Stimulated activated naive CD8-positive, alpha-beta T cell treated with anti-CD3 and anti-CD28 coated beads, Interleukin-15, Interleukin-2, amounts not matched to agents 100 U/mL and 50 U/mL, for 24 hours (primary cell): ENCODE data around the gene GFER.
A peak's percentile ranks its signal among the peaks of the same experiment; 100 is the strongest.

Experiments used
- ATAC-seq: fragments of 150-1000 bp; cut with Tn5 transposase; one replicate; pipeline ENCODE4 v1.10.0; 2021
- DNase-seq: peaks from one replicate; pipeline ENCODE4 v3.0.0; 2021

GFER gene

DNA sequence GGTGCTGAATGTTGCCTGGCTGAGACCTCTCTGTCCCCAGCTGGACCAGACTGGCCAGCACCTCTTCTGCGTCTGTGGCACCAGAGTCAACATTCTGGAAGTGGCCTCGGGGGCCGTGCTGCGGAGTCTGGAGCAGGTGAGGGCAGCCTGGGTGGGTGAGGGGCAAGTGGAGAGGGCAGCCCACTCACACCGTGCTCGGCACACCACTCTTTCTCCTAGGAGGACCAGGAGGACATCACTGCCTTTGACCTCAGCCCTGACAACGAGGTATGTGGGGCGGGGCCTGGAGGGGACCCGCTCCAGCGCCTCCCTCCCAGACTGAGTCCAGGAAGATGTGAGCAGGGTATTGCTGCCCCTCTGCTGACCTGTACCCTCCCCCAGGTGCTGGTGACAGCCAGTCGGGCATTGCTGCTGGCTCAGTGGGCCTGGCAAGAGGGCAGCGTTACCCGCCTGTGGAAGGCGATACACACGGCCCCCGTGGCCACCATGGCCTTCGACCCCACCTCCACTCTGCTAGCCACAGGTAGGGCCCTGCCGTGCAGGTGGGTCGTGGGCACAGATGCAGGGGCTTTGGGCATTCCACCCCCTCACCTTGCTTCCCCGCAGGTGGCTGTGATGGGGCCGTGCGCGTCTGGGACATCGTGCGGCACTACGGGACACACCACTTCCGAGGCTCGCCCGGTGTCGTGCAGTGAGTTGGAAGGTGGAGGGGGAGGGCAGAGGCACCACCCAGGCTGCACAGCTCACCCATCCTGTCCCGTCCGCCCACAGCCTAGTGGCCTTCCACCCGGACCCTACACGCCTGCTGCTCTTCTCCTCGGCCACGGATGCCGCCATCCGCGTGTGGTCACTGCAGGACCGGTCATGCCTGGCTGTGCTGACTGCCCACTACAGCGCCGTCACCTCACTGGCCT lies 9.6 kb upstream of the GFER start:
- no peak for ATAC-seq
- no peak for DNase-seq

DNA sequence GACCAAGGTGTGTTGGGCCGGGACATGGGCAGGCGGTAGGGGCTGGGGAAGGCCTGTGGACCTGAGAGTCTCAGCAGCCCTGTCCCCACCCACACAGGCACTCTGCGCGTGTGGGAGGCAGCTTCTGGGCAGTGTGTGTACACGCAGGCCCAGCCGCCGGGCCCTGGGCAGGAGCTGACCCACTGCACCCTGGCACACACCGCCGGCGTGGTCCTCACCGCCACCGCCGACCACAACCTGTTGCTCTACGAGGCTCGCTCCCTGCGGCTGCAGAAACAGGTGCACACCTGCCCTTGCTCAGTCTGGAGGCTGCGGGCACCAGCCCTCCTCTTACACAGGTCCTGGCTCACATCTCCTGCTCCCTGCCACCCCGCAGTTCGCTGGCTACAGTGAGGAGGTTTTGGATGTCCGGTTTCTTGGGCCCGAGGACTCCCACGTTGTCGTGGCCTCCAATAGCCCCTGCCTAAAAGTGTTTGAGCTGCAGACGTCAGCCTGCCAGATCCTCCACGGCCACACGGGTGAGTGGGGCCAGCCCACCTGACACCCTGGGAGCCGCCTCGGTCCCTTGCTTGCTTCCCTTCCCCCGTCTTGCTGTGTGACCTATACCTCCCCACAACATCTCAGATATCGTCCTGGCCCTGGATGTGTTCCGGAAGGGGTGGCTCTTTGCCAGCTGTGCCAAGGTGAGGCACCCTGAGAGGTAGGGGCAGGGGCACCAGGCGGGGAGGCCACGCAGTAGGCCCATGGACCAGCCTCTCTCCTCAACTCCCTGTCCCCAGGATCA lies 8.4 kb upstream of the GFER start:
- DNase-seq = no peak
- ATAC-seq = no peak

DNA sequence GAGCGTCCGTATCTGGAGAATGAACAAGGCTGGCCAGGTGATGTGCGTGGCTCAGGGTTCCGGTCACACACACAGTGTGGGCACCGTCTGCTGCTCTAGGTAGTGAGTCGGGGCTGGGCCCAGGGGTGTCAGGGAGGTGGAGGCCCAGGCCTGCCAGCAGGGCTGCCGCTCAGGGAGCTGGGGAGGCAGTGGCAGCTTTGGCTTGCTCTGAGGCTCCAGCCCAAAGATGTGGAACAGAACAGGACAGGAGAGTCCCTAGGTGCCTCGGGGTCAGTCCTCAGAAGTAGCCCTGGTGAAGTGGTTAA lies 7.8 kb upstream of the GFER start:
- DNase-seq = no peak
- no peak for ATAC-seq

DNA sequence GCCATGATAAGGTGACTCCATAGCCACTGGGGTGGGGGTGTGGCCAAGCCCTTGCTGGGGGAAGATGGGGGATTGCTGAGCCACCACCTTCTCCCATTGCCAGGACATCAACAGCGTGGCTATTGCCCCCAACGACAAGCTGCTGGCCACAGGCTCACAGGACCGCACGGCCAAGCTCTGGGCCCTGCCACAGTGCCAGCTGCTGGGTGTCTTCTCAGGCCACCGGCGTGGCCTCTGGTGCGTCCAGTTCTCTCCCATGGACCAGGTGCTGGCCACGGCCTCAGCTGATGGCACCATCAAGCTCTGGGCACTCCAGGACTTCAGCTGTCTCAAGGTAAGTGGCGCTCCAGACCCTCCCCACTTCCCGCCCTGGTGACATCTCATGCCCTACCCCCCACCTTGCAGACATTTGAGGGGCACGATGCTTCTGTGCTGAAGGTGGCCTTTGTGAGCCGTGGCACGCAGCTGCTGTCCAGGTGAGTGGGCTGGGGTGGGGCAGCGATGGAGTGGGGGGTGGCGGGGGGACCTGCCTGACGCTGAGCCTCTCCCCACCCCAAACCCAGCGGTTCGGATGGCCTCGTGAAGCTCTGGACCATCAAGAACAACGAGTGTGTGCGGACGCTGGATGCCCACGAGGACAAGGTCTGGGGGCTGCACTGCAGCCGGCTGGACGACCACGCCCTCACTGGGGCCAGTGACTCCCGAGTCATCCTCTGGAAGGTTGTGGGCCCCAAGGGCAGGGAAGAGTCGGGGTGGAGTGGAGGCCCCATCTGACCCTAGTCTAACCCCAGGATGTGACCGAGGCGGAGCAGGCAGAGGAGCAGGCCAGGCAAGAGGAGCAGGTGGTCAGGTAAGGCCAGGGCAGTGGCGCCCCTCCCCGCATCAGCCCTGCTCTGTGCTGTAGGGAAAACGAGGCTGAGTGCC lies 6.8 kb upstream of the GFER start:
- ATAC-seq = no peak
- DNase-seq = no peak

DNA sequence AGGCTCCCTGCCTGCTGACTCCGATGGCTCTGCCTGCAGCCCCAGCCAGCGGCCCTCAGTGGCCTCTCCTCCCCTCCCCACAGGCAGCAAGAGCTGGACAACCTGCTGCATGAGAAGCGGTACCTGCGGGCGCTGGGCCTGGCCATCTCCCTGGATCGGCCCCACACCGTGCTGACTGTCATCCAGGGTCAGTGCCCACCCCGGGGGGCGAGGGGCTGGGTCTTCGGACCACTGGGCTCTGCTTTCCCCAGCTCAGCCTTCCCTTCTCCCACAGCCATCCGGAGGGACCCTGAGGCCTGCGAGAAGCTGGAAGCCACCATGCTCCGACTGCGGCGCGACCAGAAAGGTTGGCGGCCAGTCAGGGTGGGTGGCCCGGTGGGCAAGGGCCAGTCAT lies 6.1 kb upstream of the GFER start:
- ATAC-seq (no peak), DNase-seq (no peak)

DNA sequence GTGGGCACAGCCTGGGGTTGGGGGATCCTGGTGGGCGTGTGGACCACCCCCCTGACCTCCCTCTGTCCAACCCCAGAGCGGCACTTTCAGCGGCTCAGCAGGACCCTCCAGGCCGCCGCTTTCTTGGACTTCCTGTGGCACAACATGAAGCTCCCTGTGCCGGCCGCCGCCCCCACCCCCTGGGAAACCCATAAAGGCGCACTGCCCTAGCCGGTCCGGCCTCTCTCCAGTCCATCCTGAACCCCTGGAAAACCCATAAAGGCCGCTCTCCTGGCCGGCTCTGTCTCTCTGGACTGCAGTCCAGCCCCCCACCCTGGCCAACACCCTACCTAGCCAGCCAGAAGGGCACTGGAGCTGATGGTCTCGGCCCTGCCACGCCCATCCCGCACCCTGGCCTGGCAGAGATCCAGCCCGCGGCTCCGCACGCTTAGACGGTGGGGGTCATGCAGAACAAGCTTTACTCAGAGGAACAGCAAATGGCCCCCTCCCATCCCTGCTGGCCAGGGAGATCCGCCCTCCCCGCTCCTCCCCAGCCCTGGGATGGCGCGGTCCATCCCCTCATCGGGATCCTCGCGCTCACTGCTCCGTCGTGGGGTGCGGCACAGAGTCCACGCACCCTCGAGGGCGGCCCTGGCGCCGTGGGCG lies 5.4 kb upstream of the GFER start:
- DNase-seq = no peak
- ATAC-seq = no peak

DNA sequence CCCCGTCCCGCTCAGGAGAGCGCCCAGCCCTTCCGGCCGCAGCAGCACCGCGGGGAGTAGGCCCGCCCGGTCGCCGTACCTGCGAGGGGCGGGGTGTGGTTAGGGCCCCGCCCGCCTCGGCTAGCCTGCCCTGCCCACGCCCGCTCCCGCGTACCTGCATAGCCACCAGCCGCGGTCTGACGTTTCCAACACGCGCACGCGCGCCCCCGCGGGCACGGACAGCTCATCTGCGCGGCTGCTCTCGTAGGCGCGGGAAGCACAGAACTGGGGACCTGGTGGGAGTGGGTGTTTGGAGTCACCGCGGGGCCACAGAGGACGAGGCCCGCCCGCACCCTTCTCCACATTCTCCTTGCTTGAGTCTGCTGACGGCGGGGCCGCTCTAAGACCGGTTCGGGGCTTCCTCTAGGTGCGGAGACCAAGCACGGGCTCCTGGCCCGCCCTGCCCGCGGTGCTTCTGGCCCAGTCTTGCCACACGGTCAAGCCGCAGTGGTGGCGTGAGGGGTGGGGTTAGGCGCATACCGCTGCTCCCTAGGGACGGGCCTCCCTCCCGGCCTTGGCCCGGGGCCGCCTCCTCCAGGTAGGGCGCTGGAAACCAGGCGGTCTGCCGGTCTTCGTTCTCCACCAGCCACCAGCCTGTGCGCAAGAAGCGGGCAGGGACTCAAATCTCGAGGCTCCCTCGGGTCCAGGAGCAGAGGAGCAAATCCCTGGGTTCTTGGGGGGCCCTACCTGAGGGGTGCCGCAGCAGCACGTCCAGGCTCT lies 4.5 kb upstream of the GFER start:
- peak; percentile 45 for DNase-seq

DNA sequence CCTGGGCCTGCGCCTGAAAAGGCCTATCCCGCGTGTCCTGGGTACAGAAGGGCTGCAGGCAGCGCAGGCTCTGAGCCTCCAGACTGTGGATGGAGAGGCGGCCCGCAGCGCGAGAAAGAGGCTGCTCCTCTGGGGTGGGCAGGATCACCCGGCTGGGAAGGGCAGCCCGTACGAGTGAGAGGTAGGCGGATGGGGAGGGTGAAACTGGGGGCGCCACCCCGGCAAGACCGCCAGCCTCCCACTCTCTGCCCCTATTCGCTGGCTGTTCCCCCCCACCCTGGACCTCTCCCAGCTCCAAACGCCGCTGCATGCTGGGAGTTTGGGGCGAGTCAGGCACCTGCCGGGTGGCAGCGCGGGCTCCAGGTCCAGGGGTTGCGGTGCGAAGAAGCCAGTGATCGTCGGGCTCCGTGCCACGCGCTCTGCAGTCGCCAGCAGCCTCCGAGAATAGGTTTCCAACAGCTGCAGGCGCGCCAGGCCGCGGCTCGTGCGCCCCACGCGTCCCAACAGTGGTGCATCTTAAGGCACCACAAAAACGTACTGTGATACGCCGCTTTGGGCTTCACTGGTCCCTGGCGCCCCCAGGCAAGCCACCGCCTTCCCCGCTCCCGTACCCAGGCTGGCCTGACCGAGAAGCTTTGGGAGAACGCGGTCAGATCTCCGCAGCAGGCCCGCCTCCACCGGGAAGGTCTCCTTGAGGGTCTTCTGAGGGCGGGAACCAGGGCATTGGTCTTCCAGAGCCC lies 3.8 kb upstream of the GFER start:
- DNase-seq (peak; percentile 37), ATAC-seq (no peak)

More for the DNA sequence above, 4.5 kb upstream of the GFER start:
- no peak for ATAC-seq

DNA sequence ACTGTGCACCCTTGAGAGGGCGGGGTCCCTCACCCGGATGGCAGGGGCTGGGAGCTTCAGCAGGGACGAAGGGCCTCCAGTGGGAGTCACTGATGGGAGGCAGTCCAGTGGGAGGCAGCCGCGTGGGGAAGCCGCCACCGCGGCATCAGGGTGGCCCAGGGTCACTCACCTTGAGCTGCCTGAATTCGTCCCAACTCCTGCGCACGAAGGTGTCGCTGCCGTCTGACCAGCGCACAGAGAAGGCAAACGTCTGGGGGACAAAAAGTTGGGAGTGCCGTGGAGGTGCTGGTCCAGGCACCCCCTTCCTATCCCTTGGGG lies 3.3 kb upstream of the GFER start:
- ATAC-seq = no peak
- no peak for DNase-seq

DNA sequence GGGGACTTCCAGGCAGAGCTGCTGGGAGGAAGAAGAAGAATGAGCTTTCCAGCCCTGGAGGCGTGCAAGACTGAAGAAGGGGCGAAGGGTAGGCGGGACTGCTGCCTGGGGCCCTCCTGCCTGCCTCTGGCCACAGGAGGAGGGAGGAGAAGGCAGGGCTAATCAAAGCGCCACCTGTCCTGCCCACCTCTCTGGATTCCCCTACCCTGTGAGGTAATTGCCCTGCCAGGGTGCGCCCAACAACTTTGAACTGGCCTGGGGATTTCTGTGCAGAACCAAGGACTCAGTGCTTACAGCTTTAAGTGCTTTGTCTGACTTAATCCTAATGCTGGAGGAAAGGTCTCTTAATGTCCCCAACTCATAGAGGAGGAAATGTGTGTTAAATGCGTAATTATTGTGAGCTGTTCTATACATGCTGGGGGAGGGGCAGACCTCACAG lies 2.6 kb upstream of the GFER start, which contains the start of gene NOXO1:
Gene NOXO1, minus strand, starts transcription at position 72 of the 439 bp plus-strand sequence. CDS start 290 bp downstream, outside the sequence.
- DNase-seq = no peak
- no peak for ATAC-seq

DNA sequence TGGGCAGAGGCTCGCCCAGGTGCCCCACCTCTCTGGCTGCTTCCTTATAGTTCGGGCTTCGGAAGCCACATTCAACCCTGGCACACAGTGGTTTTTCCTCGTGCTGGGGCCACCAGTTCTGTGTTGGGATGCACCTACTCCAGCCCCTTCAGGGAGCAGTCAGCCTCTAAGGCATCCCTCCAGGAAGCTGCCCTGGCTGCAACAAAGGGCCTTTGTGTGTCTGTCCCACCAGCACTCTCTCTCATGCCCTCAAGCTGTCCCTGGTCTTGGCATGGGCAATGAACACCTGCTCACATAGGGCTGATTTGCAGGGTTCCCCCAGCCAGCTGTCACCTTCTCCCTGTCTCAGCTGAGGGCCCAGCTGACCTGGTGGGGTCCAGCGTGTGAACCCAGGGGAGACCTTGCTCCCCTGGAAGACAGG lies 2.0 kb upstream of the GFER start:
- DNase-seq (no peak), ATAC-seq (no peak)

DNA sequence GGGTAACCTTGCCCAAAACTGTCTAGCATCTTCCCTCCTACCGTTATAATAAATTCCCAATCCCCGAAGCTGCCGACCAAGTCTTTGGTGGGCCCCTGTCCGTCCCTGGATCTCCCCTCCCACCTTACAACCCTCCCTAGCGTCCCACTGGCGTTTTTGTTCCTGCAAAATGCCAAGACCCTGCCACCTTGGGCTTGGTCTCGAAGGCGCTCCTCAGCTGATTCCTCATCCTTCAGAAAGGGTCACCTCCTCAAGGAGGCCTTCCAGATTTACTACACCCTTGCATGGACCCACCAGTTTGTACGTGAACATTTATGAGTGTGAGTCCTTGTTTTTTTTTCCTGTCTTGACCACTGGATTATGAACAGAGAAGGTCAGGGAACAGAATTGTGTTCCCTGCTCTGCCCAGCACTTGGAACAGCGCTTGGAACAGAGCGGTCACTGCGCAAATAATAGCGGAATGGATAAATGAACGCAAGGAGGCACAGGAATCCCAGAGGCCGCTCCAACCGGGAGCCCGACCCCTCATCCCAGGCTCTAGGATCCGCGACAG lies 926 bp upstream of the GFER start:
- ATAC-seq (no peak), DNase-seq (no peak)

DNA sequence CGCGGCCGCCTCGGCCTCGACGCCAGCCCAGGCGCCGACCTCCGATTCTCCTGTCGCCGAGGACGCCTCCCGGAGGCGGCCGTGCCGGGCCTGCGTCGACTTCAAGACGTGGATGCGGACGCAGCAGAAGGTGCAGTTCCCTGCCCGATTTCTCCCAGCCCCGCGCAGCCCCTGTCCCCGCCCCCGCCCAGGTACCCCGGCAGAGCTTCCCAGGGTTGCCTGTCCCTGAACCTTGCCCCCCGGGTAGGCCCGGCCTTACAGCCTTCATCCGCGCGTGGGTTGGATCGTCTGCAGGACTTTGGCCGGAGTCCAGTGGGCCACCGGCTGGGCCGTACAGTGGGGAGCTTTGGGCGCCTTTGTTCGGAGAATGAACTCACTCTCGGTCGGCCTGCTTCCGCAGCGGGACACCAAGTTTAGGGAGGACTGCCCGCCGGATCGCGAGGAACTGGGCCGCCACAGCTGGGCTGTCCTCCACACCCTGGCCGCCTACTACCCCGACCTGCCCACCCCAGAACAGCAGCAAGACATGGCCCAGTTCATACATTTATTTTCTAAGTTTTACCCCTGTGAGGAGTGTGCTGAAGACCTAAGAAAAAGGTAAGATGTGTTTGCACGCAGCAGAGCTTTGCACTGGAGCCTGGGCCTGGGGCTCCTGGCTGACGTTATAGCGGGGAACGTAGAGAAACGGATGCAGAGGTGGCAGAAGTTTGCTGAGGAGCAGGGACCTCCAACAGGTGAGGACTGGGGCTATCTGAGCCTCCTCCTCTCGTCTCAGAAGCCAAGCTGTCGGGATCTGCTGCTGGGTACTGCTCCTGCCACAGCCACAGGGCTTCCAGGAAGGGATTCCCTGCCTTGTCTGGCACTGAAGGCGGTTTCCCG lies 593 bp downstream of the GFER start:
- DNase-seq = no peak
- ATAC-seq = peak; percentile 4

DNA sequence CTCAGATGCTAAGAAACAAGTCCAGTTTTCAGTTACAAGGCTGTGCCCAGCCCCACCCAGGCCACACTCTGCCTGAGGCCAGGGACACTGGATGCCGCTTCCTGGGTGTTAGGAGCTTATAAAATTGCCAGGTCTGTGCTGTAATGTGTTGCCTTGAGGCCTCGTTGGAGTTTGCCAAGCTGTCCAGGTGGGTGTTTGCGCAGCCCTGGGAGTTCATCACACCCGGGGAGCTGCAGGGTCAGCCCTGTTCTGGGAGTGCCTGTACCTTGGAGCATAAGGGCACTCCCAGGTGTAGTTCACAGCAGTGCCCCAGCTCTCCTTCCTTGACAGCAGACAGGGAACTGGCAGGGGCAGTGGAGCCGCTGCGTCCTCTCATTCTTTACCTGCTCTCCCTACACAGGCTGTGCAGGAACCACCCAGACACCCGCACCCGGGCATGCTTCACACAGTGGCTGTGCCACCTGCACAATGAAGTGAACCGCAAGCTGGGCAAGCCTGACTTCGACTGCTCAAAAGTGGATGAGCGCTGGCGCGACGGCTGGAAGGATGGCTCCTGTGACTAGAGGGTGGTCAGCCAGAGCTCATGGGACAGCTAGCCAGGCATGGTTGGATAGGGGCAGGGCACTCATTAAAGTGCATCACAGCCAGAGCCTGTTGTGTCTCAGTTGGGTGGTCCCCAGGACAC lies 1.6 kb downstream of the GFER start:
- ATAC-seq (no peak), DNase-seq (no peak)

DNA sequence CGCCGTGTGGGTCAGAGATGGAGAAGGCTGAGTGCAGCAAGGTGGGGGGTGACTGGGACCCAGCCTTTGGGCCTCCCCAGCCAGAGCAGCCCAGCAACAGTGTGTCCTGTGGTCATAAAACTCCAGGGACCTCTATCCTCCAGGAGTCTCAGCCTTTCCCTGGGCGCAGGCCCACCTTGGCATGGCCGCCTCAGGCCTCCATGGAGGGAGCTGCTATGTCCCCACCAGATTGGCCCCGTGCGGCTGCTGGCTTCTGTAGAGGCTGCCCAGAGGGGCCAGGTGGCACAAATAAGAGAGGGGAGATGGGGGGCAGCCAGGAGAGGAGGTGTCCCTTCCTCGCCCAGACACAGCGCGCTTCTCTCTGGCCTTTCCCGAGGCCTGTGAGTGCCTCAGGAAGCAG lies 3.2 kb downstream of the GFER start:
- DNase-seq (no peak), ATAC-seq (no peak)

DNA sequence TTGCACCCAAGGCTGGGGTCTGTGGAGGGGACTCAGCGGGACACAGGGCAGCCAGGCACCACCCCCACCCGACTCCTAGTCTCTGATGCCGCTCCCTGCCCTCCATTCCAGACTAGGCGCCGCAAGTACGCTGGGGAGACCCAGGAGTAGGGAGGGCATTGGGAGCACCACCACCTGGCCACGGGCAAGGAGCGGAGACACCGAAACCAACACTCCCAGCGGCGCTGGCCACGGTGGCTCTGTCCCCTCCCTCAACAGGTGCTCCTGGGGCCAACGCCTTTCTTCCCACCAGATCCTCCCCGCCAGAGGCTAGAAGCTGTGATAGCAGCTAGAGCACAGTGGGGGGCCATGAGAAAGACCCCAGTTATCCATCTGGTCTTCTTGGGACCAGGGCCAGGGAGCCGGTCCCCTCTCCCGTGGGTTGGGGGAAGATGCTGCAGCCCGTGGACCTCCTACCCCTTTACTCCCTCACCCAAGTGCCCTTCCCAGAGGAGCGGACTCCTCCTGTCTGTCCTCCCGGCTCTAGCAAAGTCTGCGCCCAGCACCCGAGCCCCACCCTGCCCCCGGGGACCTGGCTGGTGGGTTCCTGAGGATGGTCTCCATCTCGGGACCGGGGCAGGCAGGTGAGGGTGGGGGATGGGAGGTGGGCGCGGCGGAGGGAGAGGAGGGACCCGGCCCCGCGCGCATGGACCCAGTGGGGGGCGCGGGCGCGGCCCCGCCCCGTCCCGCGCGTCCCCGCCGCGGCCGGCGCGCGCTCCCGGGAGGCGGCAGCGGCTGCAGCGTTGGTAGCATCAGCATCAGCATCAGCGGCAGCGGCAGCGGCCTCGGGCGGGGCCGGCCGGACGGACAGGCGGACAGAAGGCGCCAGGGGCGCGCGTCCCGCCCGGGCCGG lies 5.5 kb downstream of the GFER start, which contains the start of gene SYNGR3:
Gene SYNGR3, plus strand, starts transcription at position 762 of the 892 bp plus-strand sequence. CDS start 133 bp downstream, outside the sequence.
- ATAC-seq = no peak
- no peak for DNase-seq

DNA sequence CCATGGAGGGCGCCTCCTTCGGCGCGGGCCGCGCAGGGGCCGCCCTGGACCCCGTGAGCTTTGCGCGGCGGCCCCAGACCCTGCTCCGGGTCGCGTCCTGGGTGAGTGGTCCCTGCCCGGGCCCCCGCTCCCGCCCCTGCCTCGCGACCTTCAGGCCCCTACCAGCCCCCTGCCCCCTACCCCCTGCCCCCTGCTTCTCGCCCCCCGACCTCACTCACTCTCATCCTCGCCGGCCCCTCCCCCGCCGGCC lies 6.0 kb downstream of the GFER start:
- ATAC-seq (no peak), DNase-seq (no peak)
